Measurements from ENCODE around the gene HSPA9. TPM values are rescaled to one million over a fixed set of nuclear protein-coding genes. Genes with fewer than 3 reads are reported as not detected.

HSPA9 gene
- total RNA-seq, 2 experiments from 2014 or later: 358 to 368 TPM

DNA sequence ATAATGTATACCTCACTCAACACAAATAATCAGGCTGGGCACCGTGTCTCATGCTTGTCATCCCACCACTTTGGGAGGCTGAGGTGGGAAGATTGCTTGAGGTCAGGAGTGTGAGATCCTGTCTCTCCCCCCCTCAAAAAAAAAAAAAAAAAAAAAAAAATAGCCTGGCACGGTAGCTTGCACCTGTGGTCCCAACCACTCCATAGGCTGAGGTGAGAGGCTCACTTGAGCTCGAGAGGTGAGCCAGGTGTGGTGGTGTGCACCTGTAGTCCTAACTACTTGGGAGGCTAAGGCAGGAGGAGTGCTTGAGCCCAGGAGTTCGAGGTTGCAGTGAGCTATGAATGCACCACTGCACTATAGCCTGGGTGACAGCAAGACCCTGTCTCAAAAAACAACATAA is 22.5 kb downstream of the HSPA9 start:
- Mint-ChIP-seq H3K9me3 (no peaks in the 10 kb centered on the region), H3K27me3 (no peaks in the 10 kb centered on the region), H3K36me3 (peaks cover 34% of the 10 kb centered on the region), H3K4me1 (ENCODE audit: low read depth) (peaks cover 15% of the 10 kb centered on the region), H3K4me3 (no peak overlapping the region), H3K27ac (no peak overlapping the region)
- intact Hi-C loops (cut with micrococcal nuclease): no loop called here
- POLR2A ChIA-PET: interaction anchor here (1.6 kb wide), 1 partner anchor 10 kb away, joined by 11 read pairs; the partner anchor contains the start of gene ETF1
- CTCF ChIA-PET: interaction anchor here (1.5 kb wide), 1 partner anchor 103 kb away, joined by 3 read pairs; no protein-coding TSS in a partner anchor
- DNase-seq: no peak

- H3K27ac Mint-ChIP-seq: no peak overlapping the region
- H3K36me3 Mint-ChIP-seq: peaks cover 18% of the 10 kb centered on the region
- H3K9me3 Mint-ChIP-seq: no peaks in the 10 kb centered on the region
- ChIA-PET POLR2A (interaction anchor here (2.4 kb wide), 1 partner anchor 26 kb away, joined by 7 read pairs; the partner anchor contains the start of gene HSPA9), CTCF (interaction anchor here (0.6 to 2.0 kb wide), 6 partner anchors 20 to 102 kb away, joined by 3 to 8 read pairs (median 4); no protein-coding TSS in a partner anchor)
- intact Hi-C loops (cut with micrococcal nuclease): loop anchor here (10.0 kb wide), 1 partner anchor 1625 kb away; the partner anchor contains the start of gene CYSTM1
- no peak overlapping the region for H3K4me3 Mint-ChIP-seq
- peaks cover 40% of the 10 kb centered on the region for H3K4me1 Mint-ChIP-seq (ENCODE audit: low read depth)
- H3K27me3 Mint-ChIP-seq: no peaks in the 10 kb centered on the region
- DNase-seq: no peak
Measured at GRCh38 chr5:138549414-138549813, 25.8 kb downstream of the HSPA9 start.

DNA sequence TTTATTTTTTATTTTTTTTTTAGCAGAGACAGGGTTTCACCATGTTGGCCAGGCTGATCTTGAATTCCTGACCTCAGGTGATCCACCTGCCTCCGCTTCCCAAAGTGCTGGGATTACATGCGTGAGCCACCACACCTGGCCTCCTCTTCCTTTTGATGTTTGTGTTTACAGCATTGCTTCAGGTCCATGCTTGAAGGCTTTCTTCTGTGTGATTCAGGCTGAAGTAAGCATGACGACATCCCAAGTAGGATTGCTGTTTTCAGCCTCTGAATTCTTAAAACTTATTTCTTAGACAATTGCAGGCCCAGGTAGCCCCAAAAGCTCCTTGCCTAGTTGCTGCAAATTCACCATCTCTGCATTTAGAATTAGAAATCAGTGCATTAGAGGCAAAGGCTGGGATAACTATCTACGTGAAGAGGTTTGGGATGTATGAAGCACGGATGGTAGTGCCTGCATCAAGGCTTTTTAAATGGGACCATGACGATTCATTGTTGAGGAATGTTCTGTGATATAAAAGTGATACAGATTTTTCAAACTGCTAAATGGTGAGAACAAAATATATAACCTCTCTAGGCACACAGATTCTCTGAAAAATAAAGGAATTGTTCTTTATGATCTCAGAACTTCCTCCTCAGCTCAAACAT is 29.2 kb downstream of the HSPA9 start:
- POLR2A ChIA-PET: interaction anchor here (1.2 kb wide), 1 partner anchor 10 kb away, joined by 5 read pairs; no protein-coding TSS in a partner anchor
- intact Hi-C loops (cut with micrococcal nuclease): loop anchor here (10.0 kb wide), 1 partner anchor 1629 kb away; the partner anchor contains the start of gene CYSTM1
- CTCF ChIA-PET: interaction anchor here (0.6 to 1.3 kb wide), 2 partner anchors 9 to 86 kb away, joined by 3 read pairs; no protein-coding TSS in a partner anchor
- no peaks in the 10 kb centered on the region for H3K27me3 Mint-ChIP-seq
- H3K4me1 Mint-ChIP-seq (ENCODE audit: low read depth): peaks cover 52% of the 10 kb centered on the region
- no peak overlapping the region for H3K27ac Mint-ChIP-seq
- DNase-seq: no peak
- H3K9me3 Mint-ChIP-seq: no peaks in the 10 kb centered on the region
- no peak overlapping the region for H3K4me3 Mint-ChIP-seq
- H3K36me3 Mint-ChIP-seq: peaks cover 25% of the 10 kb centered on the region

GRCh38 chr5:138544181-138545134 is 30.7 kb downstream of the HSPA9 start:
- Mint-ChIP-seq H3K4me3 (peak overlapping the region; percentile 98), H3K4me1 (ENCODE audit: low read depth) (peaks cover 66% of the 10 kb centered on the region), H3K27me3 (no peaks in the 10 kb centered on the region), H3K27ac (peak overlapping the region; percentile 100), H3K36me3 (peaks cover 26% of the 10 kb centered on the region), H3K9me3 (no peaks in the 10 kb centered on the region)
- ChIA-PET CTCF (interaction anchor here (1.3 to 3.0 kb wide), 7 partner anchors 21 to 508 kb away, joined by 3 to 18 read pairs (median 8); partner anchors contain the start of genes EGR1, HSPA9 and KDM3B), POLR2A (interaction anchor here (1.0 to 2.9 kb wide), 12 partner anchors 8 to 797 kb away, joined by 3 to 41 read pairs (median 9); partner anchors contain the start of genes CDC25C, EGR1, HSPA9 and KDM3B)
- DNase-seq: peak; percentile 41
- intact Hi-C loops (cut with micrococcal nuclease): loop anchor here (5.0 to 10.0 kb wide), 2 partner anchors 207 to 1630 kb away; partner anchors contain the start of genes CYSTM1 and FAM53C

DNA sequence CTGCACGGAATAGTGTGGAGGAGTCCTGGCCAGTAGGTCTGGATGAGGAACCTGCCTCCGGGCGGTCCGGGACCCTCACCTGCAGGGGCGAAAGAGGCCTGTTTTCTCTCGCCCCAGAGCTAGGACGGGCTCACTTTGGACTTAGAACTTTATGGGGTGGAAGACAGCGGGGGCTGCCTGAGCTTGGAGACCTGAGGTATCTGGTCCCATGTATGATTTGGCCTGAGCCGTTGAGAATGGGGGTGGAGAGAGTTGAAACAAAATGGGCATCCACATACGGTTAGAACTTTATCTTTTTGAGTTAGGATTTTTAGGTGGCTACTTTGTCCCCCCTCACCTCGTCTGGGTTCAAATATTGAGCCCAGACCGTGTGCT is 31.5 kb downstream of the HSPA9 start:
- CTCF ChIA-PET: interaction anchor here (0.7 to 3.0 kb wide), 9 partner anchors 12 to 507 kb away, joined by 3 to 18 read pairs (median 7); partner anchors contain the start of genes EGR1, HSPA9 and KDM3B
- H3K4me1 Mint-ChIP-seq (ENCODE audit: low read depth): peaks cover 71% of the 10 kb centered on the region
- H3K9me3 Mint-ChIP-seq: no peaks in the 10 kb centered on the region
- intact Hi-C loops (cut with micrococcal nuclease): loop anchor here (1.0 to 10.0 kb wide), 8 partner anchors 32 to 1631 kb away; partner anchors contain the start of genes BRD8, CDC23, CYSTM1 and EGR1
- H3K27ac Mint-ChIP-seq: peak overlapping the region; percentile 100
- H3K36me3 Mint-ChIP-seq: peaks cover 29% of the 10 kb centered on the region
- POLR2A ChIA-PET: interaction anchor here (0.6 to 2.9 kb wide), 20 partner anchors 8 to 798 kb away, joined by 3 to 41 read pairs (median 4); partner anchors contain the start of genes CDC23, CDC25C, EGR1 and FAM53C
- no peaks in the 10 kb centered on the region for H3K27me3 Mint-ChIP-seq
- H3K4me3 Mint-ChIP-seq: peak overlapping the region; percentile 98
- DNase-seq: no peak

DNA sequence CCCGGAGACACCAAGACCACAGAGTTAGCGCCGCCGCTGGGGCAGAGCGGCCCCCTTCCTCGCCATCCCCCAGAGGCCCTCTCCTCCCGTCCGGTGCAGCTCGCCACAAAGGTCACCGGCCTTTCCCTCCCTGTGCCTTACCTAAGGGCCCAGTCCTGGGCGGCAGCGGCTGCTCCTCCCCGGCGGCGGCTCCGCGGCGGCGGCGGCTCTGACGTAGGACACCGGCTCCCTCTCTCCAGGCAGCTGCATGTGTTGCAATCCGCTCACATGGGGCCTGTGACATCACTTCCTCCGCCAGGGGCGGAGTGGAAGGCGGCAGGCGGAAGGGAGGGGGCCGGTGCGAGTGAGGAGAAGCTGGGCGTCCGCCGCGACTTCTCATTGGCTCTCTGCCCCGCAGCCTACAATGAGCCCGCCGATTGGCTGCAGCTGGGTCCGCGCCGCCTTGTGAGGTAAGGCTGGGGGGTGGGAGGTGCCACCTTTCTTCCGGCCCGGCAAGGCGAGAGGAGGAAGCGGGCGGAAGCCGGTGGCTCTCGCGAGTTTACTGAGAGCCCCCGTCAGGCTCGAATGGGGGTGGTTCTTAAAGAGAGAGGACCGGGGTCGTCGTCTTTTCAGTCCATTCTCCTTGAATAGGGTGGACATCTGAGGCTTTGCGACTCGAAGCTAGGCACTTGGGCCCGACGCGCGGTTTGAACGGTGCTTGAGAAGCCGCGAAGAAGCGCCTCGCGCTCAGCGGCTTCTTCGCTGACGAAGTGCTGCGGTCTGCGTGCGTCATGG is 32.1 kb downstream of the HSPA9 start, which contains the start of gene ETF1:
Gene ETF1, minus strand, starts transcription at position 281 of the 774 bp plus-strand sequence. CDS start 318 bp downstream, outside the sequence.
- Mint-ChIP-seq H3K4me1 (ENCODE audit: low read depth) (peaks cover 71% of the 10 kb centered on the region), H3K27me3 (no peaks in the 10 kb centered on the region), H3K4me3 (peak within 1 kb of the TSS; percentile 98), H3K9me3 (no peaks in the 10 kb centered on the region), H3K27ac (peak within 1 kb of the TSS; percentile 100), H3K36me3 (peaks cover 30% of the 10 kb centered on the region)
- ChIA-PET POLR2A (interaction anchor here (0.6 to 2.9 kb wide), 20 partner anchors 8 to 799 kb away, joined by 3 to 41 read pairs (median 4); partner anchors contain the start of genes CDC23, CDC25C, EGR1 and FAM53C), CTCF (interaction anchor here (0.7 to 3.0 kb wide), 10 partner anchors 12 to 756 kb away, joined by 3 to 18 read pairs (median 6); partner anchors contain the start of genes EGR1, HSPA9 and KDM3B)
- intact Hi-C loops (cut with micrococcal nuclease): loop anchor here (1.0 to 10.0 kb wide), 8 partner anchors 32 to 1632 kb away; partner anchors contain the start of genes BRD8, CDC23, CYSTM1 and EGR1
- DNase-seq: peak; percentile 100

DNA sequence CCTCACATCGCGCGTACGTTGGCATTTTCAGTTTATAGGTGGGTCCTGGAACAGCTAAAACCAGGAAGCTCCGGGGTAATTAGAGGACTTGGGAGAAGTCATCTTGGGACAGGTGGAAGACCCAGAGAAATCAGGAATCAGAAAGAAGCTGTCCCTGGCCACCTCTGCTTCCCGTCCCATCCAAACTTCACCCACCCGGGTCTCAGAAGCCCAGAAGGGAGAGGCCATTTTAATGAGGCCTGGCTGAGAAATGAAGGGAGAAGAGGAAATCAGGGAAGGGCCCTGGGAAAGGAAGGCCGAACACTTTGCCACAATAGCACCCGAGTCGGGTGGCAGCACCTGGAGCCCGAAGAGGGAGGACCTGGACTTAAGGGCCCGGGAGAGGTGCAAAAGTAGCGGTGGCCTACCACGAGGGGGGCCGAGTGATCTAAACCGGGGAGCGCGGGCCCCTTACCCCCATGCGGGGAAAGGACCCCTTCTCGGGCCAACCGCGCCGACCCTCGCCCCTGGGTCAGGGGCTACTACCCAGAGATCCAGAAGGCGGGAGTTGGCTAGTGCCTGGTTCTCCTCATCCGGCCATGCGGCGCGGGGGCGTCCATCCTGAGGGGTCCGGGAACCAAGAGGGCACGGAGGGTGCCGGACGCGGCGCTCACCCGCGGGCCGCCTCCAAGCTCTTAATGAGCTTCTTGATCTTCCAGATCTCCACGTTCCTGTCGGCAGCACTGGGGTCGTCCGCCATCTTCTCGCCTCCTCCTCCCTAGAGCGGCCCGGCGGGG is 32.8 kb downstream of the HSPA9 start:
- CTCF ChIA-PET: interaction anchor here (0.7 to 3.0 kb wide), 9 partner anchors 23 to 757 kb away, joined by 3 to 18 read pairs (median 6); partner anchors contain the start of genes EGR1 and KDM3B
- no peaks in the 10 kb centered on the region for H3K27me3 Mint-ChIP-seq
- H3K9me3 Mint-ChIP-seq: no peaks in the 10 kb centered on the region
- H3K4me1 Mint-ChIP-seq (ENCODE audit: low read depth): peaks cover 67% of the 10 kb centered on the region
- no peak for DNase-seq
- peak overlapping the region; percentile 98 for H3K4me3 Mint-ChIP-seq
- intact Hi-C loops (cut with micrococcal nuclease): loop anchor here (2.0 to 10.0 kb wide), 3 partner anchors 205 to 1632 kb away; partner anchors contain the start of genes CYSTM1, FAM53C and HNRNPA0
- peaks cover 30% of the 10 kb centered on the region for H3K36me3 Mint-ChIP-seq
- H3K27ac Mint-ChIP-seq: peak overlapping the region; percentile 100
- POLR2A ChIA-PET: interaction anchor here (1.0 to 2.9 kb wide), 12 partner anchors 9 to 751 kb away, joined by 3 to 41 read pairs (median 9); partner anchors contain the start of genes EGR1, HSPA9, KDM3B and MATR3

GRCh38 chr5:138541511-138542179 is 33.6 kb downstream of the HSPA9 start:
- Mint-ChIP-seq H3K4me3 (peak overlapping the region; percentile 98), H3K9me3 (no peaks in the 10 kb centered on the region), H3K4me1 (ENCODE audit: low read depth) (peaks cover 68% of the 10 kb centered on the region), H3K27me3 (no peaks in the 10 kb centered on the region), H3K36me3 (peaks cover 33% of the 10 kb centered on the region), H3K27ac (peak overlapping the region; percentile 100)
- CTCF ChIA-PET: interaction anchor here (0.7 to 3.0 kb wide), 4 partner anchors 37 to 189 kb away, joined by 3 to 18 read pairs (median 6); partner anchors contain the start of genes EGR1 and KDM3B
- POLR2A ChIA-PET: no interaction called here
- peak; percentile 17 for DNase-seq
- intact Hi-C loops (cut with micrococcal nuclease): loop anchor here (2.0 to 10.0 kb wide), 3 partner anchors 204 to 1633 kb away; partner anchors contain the start of genes CYSTM1, FAM53C and HNRNPA0

GRCh38 chr5:138539791-138540190 is 35.4 kb downstream of the HSPA9 start:
- ChIA-PET CTCF (no interaction called here), POLR2A (no interaction called here)
- intact Hi-C loops (cut with micrococcal nuclease): loop anchor here (5.0 to 10.0 kb wide), 2 partner anchors 202 to 1635 kb away; partner anchors contain the start of genes CYSTM1 and FAM53C
- no peak for DNase-seq
- no peaks in the 10 kb centered on the region for H3K9me3 Mint-ChIP-seq
- H3K4me1 Mint-ChIP-seq (ENCODE audit: low read depth): peaks cover 63% of the 10 kb centered on the region
- no peaks in the 10 kb centered on the region for H3K27me3 Mint-ChIP-seq
- H3K27ac Mint-ChIP-seq: no peak overlapping the region
- no peak overlapping the region for H3K4me3 Mint-ChIP-seq
- peaks cover 33% of the 10 kb centered on the region for H3K36me3 Mint-ChIP-seq

Data from activated CD4-positive, alpha-beta memory T cell treated with anti-CD3 and anti-CD28 coated beads for 36 hours (primary cell).